H1 (cell line): ENCODE measurements around the gene RASA4. TPM values are rescaled to one million over a fixed set of nuclear protein-coding genes. Genes with fewer than 3 reads are reported as not detected.
"Not testable (repeated sequence)": the region's sequence is repeated elsewhere in the genome, so short reads cannot be mapped to it uniquely, and the experiment has no call there.

Experiments used
- CTCF ChIA-PET: fragments of 300-600 bp; sonication (Branson Sonifier 250); formaldehyde crosslinking; loops from one replicate; lab custom pipeline; 2021; ENCODE audit not compliant: partially characterized antibody; lab: Charles Lee
- POLR2A ChIA-PET: fragments of 300-600 bp; sonication (Branson Sonifier 250); formaldehyde crosslinking; loops from one replicate; lab custom pipeline; 2021; ENCODE audit warnings: inconsistent platforms; ENCODE audit not compliant: partially characterized antibody; lab: Charles Lee
- DNase-seq, 2 experiments: peaks; one replicate each; pipeline versions ENCODE4 v3.0.0 to v3.0.0-alpha.2; 2010 to 2022; ENCODE audit warnings: low spot score in 2 of 2, low read depth in 1 of 2, mixed read lengths in 1 of 2
- FAIRE-seq: peaks from 2 replicates; lab custom pipeline; 2011; peaks lifted over from hg19 to GRCh38; lab: Jason Lieb, UNC
- H2AFZ ChIP-seq: 2 replicates; pipeline ENCODE4 v1.8.1; 2012; ENCODE audit warnings: low read length, inconsistent platforms
- H2AK5ac ChIP-seq: 2 replicates; pipeline ENCODE4 v1.6.1; 2013; ENCODE audit warnings: low read depth, low read length
- H2BK120ac ChIP-seq: replicated peaks from 2 replicates; pipeline ENCODE3; 2013; ENCODE audit warnings: low read depth, low read length, inconsistent platforms
- H2BK12ac ChIP-seq: 2 replicates; pipeline ENCODE4 v1.6.1; 2013; ENCODE audit warnings: low read depth, low read length
- H2BK15ac ChIP-seq: 2 replicates; pipeline ENCODE4 v1.6.1; 2013; ENCODE audit warnings: low read length
- H2BK20ac ChIP-seq: 2 replicates; pipeline ENCODE4 v1.6.1; 2013; ENCODE audit warnings: low read length
- H2BK5ac ChIP-seq: 2 replicates; pipeline ENCODE4 v1.6.1; 2013; ENCODE audit warnings: low read depth, low read length
- H3K14ac ChIP-seq: 2 replicates; pipeline ENCODE4 v1.6.1; 2013; ENCODE audit warnings: inconsistent platforms; ENCODE audit not compliant: insufficient read length
- H3K18ac ChIP-seq: 2 replicates; pipeline ENCODE4 v1.6.1; 2013; ENCODE audit warnings: low read length; ENCODE audit errors: extremely low read depth
- H3K23ac ChIP-seq: 2 replicates; pipeline ENCODE4 v1.6.1; 2013; ENCODE audit warnings: inconsistent platforms; ENCODE audit not compliant: insufficient read length
- H3K23me2 ChIP-seq: 2 replicates; pipeline ENCODE4 v1.6.1; 2013; ENCODE audit warnings: low read depth, low read length
- H3K27ac ChIP-seq: 2 replicates; pipeline ENCODE4 v1.6.1; 2011; ENCODE audit warnings: low read depth, low read length, inconsistent platforms
- H3K27me3 ChIP-seq, 4 experiments: replicated peaks in 1 of 4; 1 replicate in 1 of 4; 2 replicates in 3 of 4; pipeline versions ENCODE4 v1.6.1 to v1.8.1; 2011 to 2013; ENCODE audit warnings: low read length in 3 of 4, mild to moderate bottlenecking in 3 of 4, inconsistent platforms in 2 of 4, mixed read lengths in 2 of 4, moderate library complexity in 1 of 4; ENCODE audit not compliant: control insufficient read depth in 3 of 4, insufficient read depth in 3 of 4; ENCODE audit errors: extremely low read depth in 1 of 4
- H3K36me3 ChIP-seq, 4 experiments: 2 replicates each; pipeline versions ENCODE4 v1.6.1 to v1.8.1; 2011 to 2013; ENCODE audit warnings: mild to moderate bottlenecking in 4 of 4, low read length in 3 of 4, moderate library complexity in 2 of 4, control low read depth in 1 of 4, inconsistent platforms in 1 of 4; ENCODE audit not compliant: insufficient read depth in 4 of 4, control insufficient read depth in 2 of 4
- H3K4ac ChIP-seq: replicated peaks from 2 replicates; pipeline ENCODE3; 2013; ENCODE audit warnings: low read length, low read depth, mixed read lengths, inconsistent platforms; ENCODE audit not compliant: insufficient read length
- H3K4me1 ChIP-seq, 4 experiments: replicated peaks in 1 of 4; 1 replicate in 1 of 4; 2 replicates in 3 of 4; pipeline versions ENCODE4 v1.6.1 to v1.8.1; 2011 to 2013; ENCODE audit warnings: low read length in 3 of 4, inconsistent platforms in 2 of 4, mixed read lengths in 1 of 4; ENCODE audit not compliant: insufficient read depth in 4 of 4, control insufficient read depth in 3 of 4
- H3K4me2 ChIP-seq, 2 experiments: 2 replicates each; pipeline versions ENCODE4 v1.6.1 to v1.8.1; 2011 to 2013; ENCODE audit warnings: low read depth in 2 of 2, low read length in 2 of 2, control low read depth in 1 of 2, inconsistent platforms in 1 of 2, mild to moderate bottlenecking in 1 of 2; ENCODE audit not compliant: insufficient read depth in 1 of 2
- H3K4me3 ChIP-seq, 4 experiments: fragments of 200-600, 300-600 bp in 1 of 4; sonication (generic), shearing (Covaris generic), sonication (Bioruptor Twin) in 1 of 4; 2 replicates each; pipeline versions ENCODE4 v1.5.1 to v1.8.1; 2011 to 2016; ENCODE audit warnings: low read length in 4 of 4, low read depth in 3 of 4, control low read depth in 2 of 4, inconsistent platforms in 2 of 4, mild to moderate bottlenecking in 2 of 4, mixed read lengths in 1 of 4, moderate library complexity in 1 of 4; ENCODE audit not compliant: insufficient read depth in 2 of 4; ENCODE audit errors: extremely low read depth in 1 of 4
- H3K56ac ChIP-seq: replicated peaks from 2 replicates; pipeline ENCODE3; 2013; ENCODE audit warnings: low read depth, mild to moderate bottlenecking, mixed read lengths, low read length, inconsistent platforms; ENCODE audit not compliant: insufficient read length
- H3K79me1 ChIP-seq: 2 replicates; pipeline ENCODE4 v1.6.1; 2013; ENCODE audit warnings: low read depth, low read length, control low read depth
- H3K79me2 ChIP-seq, 2 experiments: 2 replicates each; pipeline versions ENCODE4 v1.6.1 to v1.8.1; 2012 to 2013; ENCODE audit warnings: low read length in 2 of 2, mild to moderate bottlenecking in 2 of 2, inconsistent platforms in 1 of 2; ENCODE audit not compliant: insufficient read depth in 2 of 2, control insufficient read depth in 1 of 2
- H3K9ac ChIP-seq, 4 experiments: replicated peaks in 1 of 4; 1 replicate in 1 of 4; 2 replicates in 3 of 4; pipeline versions ENCODE4 v1.6.1 to v1.8.1; 2011 to 2013; ENCODE audit warnings: low read depth in 3 of 4, low read length in 3 of 4, control low read depth in 2 of 4, mild to moderate bottlenecking in 2 of 4, moderate library complexity in 2 of 4, inconsistent platforms in 1 of 4; ENCODE audit errors: extremely low read depth in 1 of 4
- H3K9me3 ChIP-seq, 2 experiments: 2 replicates each; pipeline versions ENCODE4 v1.6.1 to v1.8.1; 2012 to 2013; ENCODE audit warnings: mild to moderate bottlenecking in 2 of 2, moderate library complexity in 2 of 2, control low read depth in 1 of 2, inconsistent platforms in 1 of 2, low read depth in 1 of 2, low read length in 1 of 2, mixed read lengths in 1 of 2; ENCODE audit not compliant: insufficient read depth in 2 of 2
- H4K20me1 ChIP-seq, 2 experiments: replicated peaks in 1 of 2; 2 replicates each; pipeline versions ENCODE3 to v1.8.1; 2011 to 2013; ENCODE audit warnings: inconsistent platforms in 2 of 2, low read length in 2 of 2, mild to moderate bottlenecking in 1 of 2; ENCODE audit not compliant: insufficient read depth in 2 of 2, control insufficient read depth in 1 of 2
- H4K5ac ChIP-seq: 2 replicates; pipeline ENCODE4 v1.6.1; 2013; ENCODE audit warnings: low read length, low read depth, mixed read lengths, inconsistent platforms; ENCODE audit not compliant: insufficient read length
- H4K8ac ChIP-seq: 2 replicates; pipeline ENCODE4 v1.8.0; 2013; ENCODE audit warnings: mild to moderate bottlenecking, moderate library complexity, low read length, inconsistent platforms; ENCODE audit not compliant: insufficient read depth; ENCODE audit errors: extremely low read depth
- H4K91ac ChIP-seq: replicated peaks from 2 replicates; pipeline ENCODE3; 2013; ENCODE audit warnings: low read length, mixed read lengths, inconsistent platforms; ENCODE audit not compliant: insufficient read length
- WGBS, 2 experiments: shearing (Covaris generic) in 1 of 2; methylation state at CpG; one replicate each; pipeline versions ENCODE4 v1.1.6 to v1.1.7; 2013 to 2015; ENCODE audit warnings: low lambda C conversion rate in 2 of 2, mixed read lengths in 2 of 2, inconsistent platforms in 1 of 2, low coverage in 1 of 2, missing lambda C conversion rate in 1 of 2; ENCODE audit not compliant: insufficient replicate concordance in 2 of 2, insufficient coverage in 1 of 2, insufficient read length in 1 of 2; ENCODE audit errors: extremely low coverage in 1 of 2, missing lambda C conversion rate in 1 of 2; 5-methylcytosine and 5-hydroxymethylcytosine counted together
- polyA plus RNA-seq, 7 experiments: library from polyadenylated mRNA; depleted of rRNA in 3 of 7; stranded (reverse) in 5 of 7; unstranded in 2 of 7; fragments of >200 nt in 5 of 7; fragments of 200-250 nt in 2 of 7; gene quantifications; 1 replicate in 5 of 7; 2 replicates in 1 of 7; 4 replicates in 1 of 7; pipeline versions ENCODE4 v1.2.1 to v1.2.3, GENCODE V29; 2011 to 2013; ENCODE audit warnings: missing spikeins in 2 of 7, mixed read lengths in 2 of 7
- total RNA-seq: library from RNA; stranded (reverse); fragmentation: NEBNext Ultra II Directional; extraction: Animal tissue kit (Norgen Biotek cat#: 25700); gene quantifications from 2 replicates; pipeline ENCODE4 v1.2.1, GENCODE V29; 2021

The RASA4 gene
- total and polyA plus RNA-seq, 2 of the 8 experiments (the other 6 are each of a cell fraction or from before 2014, with no cell fraction given), result 19.6 to 23.4 TPM

DNA sequence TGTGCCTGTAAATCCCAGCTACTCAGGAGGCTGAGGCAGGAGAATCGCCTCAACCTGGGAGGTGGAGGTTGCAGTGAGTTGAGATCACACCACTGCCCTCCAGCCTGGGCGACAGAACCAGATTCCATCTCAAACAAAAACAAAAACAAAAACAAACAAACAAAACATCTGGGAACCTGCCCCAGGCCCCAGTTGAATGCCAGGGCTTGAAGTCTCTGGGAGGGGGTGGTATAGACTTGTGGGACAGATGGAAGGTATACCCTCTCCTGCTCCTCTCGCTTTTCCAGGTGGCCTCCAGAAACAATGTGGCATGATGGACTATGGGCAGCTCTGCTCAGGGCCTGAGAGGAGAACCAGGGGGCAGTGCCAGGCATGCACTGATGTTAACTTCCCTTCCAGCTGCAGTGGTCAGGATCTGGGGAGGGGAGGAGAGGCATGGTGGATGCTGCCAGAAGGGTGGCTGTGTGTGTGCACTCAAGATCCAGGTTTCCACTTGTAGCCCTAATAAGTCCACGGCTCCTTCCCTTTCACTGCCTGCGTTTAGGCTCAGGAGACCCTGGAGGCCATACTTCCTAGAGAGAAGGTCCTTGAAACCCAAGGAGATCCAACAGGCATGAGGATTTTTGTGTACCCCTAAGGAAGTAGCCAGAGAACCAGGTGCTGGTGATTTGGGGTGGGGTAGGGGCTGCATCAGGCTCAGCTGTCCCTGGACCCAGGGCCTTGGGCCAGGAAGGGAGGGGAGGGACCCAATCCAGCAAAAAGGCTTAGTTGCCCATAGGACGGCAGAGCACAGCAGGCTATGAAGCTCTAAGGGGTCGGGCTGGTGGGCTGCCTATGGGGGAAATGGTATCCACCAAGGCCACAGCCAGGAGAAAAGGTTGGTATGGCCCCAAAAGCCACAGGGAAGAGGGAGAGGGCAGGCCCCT lies 39.0 kb downstream of the RASA4 start:
- H3K36me3 ChIP-seq, H3K4me2 ChIP-seq, H2AFZ ChIP-seq, H2BK20ac ChIP-seq, H4K5ac ChIP-seq, H3K23ac ChIP-seq, H4K8ac ChIP-seq, FAIRE-seq, H3K9me3 ChIP-seq, H3K14ac ChIP-seq, H3K4ac ChIP-seq, H2BK120ac ChIP-seq, H3K23me2 ChIP-seq, POLR2A ChIA-PET, H3K4me3 ChIP-seq, H3K4me1 ChIP-seq, H3K79me2 ChIP-seq, H2AK5ac ChIP-seq, H2BK15ac ChIP-seq, H3K79me1 ChIP-seq, H2BK12ac ChIP-seq, H3K27ac ChIP-seq, H4K20me1 ChIP-seq, H3K9ac ChIP-seq, H4K91ac ChIP-seq, H3K18ac ChIP-seq, H2BK5ac ChIP-seq, H3K56ac ChIP-seq, H3K27me3 ChIP-seq, CTCF ChIA-PET: not testable (repeated sequence)
- peak in 1 of 2 experiments; percentile 50 for DNase-seq
- WGBS, 2 experiments, result 83% methylated on average over 6 of the region's 7 CpGs; no CpG with 5 or more reads in 1 of the 2 experiments
